ENCODE results near the gene MPC1. TPM values are rescaled to one million over a fixed set of nuclear protein-coding genes. Genes with fewer than 3 reads are reported as not detected.

Gene MPC1
- total RNA-seq, result 100 to 1,000 TPM; 273 to 352 TPM
- long read RNA-seq, transcript MPC1-201 (4 exons, 976 nt), result major isoform, 134 of 145 reads
- long read RNA-seq, partial matches to known transcripts, result 3 of 145 reads
- long read RNA-seq, other reads (novel, unspliced or antisense), result 6 of 145 reads

DNA sequence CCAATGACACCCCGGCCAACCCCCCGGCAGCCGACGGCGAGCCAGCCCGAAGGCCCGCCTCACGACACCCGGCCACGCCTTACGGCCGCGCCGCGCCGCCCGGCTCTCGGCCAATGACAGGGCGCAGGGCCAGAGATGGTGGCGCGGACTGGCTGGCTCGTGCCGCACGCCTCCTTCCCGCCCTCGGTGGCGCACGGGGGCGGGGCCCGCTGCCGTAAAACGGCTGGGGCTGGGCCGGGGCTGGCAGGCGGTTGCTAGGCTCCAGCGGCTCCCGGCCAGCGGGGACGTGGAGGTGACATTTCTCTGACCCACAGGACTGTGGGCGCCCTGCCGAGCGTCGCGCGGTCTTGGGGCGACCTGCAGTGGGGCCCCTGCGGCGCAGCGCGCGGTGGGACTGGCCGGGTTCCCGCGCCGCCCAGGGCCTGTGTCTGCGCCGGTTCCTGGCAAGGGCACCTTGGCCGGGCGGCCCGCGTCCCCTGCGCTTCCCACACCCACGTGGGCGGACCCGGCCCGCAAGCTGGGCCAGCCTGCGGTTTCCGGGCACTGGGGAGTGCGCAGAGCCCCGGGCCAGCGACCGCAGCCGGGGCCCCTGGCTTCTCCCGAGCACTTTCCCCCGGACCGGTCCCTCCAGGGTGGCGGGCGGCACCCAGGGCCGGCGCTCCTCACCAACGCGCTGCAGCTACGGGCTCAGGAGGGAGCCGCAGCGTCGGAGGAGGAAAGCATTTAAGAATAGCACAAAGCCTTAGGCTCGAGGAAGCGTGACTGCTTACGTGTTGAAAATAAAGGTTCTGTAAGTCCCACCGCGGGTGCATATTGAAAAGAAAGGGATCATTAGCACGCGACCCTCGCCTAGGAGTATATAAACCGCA is at the start of gene MPC1:
Gene MPC1 (minus strand): TSS at position 8 of the 869 bp plus-strand sequence. CDS start 64 bp downstream, outside the sequence.
- ATAC-seq (peak; percentile 97 to 99), DNase-seq (peak; percentile 96)
- intact Hi-C loops (cut with DNase I), result no loop called here

DNA sequence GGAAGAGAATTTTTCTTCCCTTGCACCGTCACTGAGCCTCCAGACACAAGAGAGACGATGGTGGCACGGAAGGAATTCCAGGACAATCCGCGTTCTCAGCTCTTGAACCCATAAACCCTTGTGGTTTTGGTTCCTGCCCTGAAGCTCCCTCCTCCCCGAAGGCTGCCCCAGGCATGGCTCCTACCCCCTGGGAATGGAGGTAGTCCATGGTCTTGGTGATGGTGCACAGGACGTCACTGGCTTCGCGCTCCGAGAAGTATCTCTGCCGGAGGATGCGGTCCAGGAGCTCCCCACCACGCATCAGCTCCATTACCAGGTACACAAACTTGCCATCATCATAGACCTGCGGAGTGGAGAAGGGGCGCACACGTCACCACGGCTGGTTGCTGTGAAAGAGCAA is 47.5 kb upstream of the MPC1 start:
- DNase-seq (no peak), ATAC-seq (no peak)
- intact Hi-C loops (cut with DNase I), result no loop called here

DNA sequence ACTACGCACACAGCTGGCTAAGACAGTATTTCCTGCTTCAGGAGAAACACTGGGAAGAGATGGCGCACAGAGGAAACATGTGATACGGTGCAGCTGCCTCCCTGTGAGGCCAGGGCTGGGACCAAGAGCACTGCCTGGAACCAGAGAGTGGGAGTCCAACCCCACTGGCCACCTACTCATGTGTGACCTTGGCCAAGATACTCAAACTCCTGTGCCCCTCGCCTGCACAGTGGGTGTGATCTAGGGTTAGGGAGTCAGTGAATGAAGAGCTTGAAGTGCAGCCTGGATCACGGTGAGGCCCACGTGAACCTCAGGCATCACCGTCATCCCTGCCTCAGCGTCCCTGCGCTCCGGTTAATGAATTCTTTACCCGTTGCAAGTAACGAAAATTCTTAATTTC is 41.7 kb upstream of the MPC1 start:
- no peak for DNase-seq
- ATAC-seq, result no peak
- intact Hi-C loops (cut with DNase I), result no loop called here

- no peak for ATAC-seq
- DNase-seq, result no peak
- intact Hi-C loops (cut with DNase I), result no loop called here
Observed at GRCh38 chr6:166423781-166424180, 41.0 kb upstream of the MPC1 start.

DNA sequence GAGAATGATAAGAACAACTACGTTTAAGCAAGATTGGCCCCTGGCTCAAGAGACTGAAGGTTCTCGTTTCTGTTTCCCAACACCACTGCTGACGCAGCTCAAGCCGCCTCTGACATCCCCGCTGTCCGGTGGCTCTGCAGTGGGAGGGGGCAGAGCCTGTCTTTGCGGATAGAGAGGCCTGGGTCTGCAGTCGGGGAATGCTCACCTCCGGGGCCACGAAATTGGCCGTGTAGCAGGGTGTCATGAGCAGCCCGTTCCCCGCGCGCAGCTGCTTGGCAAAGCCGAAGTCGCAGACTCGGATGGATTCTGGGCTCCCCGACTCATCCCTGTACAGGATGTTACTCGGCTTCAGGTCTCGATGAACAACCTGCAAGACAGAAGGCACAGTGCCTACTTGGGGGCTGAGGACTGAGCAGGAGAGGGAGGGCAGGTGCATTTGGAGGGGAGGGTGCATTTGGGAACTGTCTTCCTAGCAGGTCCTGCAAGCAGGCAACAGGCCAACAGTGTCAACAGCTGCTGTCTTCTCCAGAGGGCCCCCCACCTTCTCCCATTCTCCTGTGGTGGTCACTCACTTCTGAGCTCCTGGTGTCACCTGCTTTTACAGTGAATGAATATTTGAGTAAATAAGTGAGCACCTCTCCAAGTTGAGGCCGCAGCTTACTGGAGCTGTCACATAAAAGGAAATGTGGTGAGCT is 40.5 kb upstream of the MPC1 start:
- no peak for DNase-seq
- intact Hi-C loops (cut with DNase I), result no loop called here

DNA sequence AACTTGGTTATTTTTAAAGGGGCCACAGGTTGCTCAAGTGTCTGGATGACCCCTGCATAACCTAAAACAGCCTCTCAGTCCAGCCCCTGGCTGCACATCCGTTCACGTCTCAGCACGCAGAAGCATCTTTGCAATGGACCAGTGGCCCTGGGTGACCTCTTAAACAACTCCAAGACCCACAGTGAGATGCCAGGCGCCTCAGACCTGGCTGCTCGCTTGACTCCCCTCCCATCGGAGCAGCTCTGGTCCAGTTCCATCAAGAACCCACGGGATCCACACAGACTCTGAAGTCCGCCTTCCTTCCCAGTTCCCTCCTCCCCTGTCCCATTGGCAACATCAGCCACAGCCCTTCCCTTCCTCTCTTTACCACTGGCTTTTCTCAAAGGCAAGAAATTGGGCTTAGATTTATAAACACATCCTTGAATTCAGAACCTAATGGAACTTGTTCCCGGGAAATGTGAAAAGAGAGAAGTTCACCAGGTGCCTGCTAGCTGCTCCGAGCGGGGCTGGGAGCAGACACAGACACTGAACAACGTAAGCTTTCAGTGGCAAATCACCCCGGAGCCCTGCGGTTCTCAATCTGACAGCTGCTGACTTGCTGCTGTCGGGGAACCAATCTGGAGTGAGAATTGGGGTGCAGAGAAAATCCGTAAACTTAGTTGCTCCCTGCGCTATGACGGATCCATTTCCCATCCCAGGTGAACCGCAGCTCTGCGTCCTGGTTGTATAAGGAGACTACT is 39.6 kb upstream of the MPC1 start:
- intact Hi-C loops (cut with DNase I), result no loop called here
- DNase-seq, result no peak
- no peak for ATAC-seq

More for the DNA sequence above, 40.5 kb upstream of the MPC1 start:
- ATAC-seq, result no peak

GRCh38 chr6:166420351-166420750 is 37.6 kb upstream of the MPC1 start:
- ATAC-seq (peak; percentile 31 to 32), DNase-seq (no peak)
- intact Hi-C loops (cut with DNase I), result no loop called here

DNA sequence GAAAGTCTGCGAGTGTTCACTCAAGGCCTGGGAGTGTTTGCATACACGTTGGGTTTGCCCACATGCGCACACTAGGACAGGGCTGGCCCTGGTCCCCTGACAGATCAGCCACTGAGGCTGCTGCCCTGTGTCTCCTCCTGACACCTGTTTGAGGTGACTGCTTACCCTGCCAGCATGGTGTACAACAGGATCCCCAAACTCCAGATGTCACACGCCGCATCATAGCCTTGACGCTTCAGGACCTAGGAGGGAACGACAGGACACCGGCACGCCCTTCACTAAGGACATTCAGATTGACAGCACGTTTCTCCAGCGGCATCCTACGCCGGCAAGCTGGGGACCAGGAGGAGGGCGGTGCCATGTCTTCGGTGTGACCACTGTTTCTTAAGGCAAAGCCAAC is 37.0 kb upstream of the MPC1 start:
- no peak for ATAC-seq
- DNase-seq, result no peak
- intact Hi-C loops (cut with DNase I), result no loop called here

DNA sequence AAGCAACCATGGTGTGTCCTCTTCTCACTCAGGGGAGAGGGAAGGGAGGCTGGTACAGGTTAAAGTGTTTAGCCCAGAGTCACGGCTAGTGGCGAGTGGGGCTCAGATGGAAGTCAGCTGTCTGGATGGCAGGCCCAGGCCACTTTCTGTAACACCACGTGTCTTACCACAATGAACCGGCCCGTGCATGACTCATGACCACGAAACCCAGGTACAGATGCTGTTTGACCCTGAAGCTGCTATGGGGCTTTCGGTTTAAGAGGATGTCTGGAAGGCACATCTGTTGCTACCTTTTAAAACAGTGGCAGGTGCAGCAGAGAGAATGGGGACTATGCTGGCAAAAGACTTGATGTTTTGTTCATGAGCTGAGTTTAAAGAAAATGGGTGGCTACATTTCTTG is 36.5 kb upstream of the MPC1 start:
- DNase-seq, result no peak

DNA sequence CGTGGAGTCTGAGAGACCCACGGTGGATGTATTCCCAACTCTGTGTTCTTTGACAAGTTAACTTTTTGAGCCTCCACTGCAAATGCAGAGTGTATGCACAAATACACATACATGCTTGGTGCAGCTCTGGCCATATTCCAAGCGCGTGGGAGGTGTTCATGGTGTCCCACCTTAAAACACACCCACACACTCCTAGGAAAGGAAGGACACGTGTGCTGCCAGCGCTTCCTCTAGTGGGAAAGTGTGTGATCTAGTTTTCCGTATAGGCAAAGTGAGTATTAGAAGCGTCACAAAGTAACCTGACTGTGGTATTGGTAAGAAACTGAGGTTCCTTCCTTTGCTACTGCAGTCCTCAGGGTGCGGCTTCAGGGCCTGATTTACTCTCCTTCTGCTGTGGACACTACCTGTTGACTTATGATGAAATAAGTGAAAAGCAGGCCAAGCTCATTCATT is 36.0 kb upstream of the MPC1 start:
- ATAC-seq (no peak), DNase-seq (no peak)
- intact Hi-C loops (cut with DNase I), result no loop called here

More for the DNA sequence above, 36.5 kb upstream of the MPC1 start:
- peak in 1 of 2 donors; percentile 36 for ATAC-seq
- intact Hi-C loops (cut with DNase I), result no loop called here

GRCh38 chr6:166417285-166417691 is 34.5 kb upstream of the MPC1 start:
- peak in 1 of 2 donors; percentile 64 for ATAC-seq

DNA sequence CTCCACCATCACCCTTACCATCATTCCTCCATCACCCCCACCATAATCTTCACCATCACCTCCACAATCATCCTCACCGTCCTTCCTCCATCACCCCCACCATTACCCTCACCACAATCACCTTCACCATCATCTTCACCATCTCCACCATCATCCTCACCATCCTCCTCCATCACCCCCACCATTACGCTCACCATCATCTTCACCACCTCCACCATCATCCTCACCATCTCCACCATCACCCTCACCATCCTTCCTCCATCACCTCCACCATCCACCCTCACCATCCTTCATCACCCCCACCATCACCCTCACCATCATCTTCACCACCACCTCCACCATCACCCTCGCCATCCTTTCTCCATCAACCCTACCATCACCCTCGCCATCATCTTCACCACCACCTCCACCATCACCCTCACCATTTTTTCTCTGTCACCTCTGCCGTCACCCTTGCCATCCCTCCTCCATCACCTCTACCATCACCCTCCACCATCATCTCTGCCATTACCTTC is 33.1 kb upstream of the MPC1 start:
- DNase-seq (no peak), ATAC-seq (peak in 1 of 2 donors; percentile 26)
- intact Hi-C loops (cut with DNase I), result no loop called here

More at GRCh38 chr6:166417285-166417691, 34.5 kb upstream of the MPC1 start:
- intact Hi-C loops (cut with DNase I), result no loop called here
- no peak for DNase-seq

DNA sequence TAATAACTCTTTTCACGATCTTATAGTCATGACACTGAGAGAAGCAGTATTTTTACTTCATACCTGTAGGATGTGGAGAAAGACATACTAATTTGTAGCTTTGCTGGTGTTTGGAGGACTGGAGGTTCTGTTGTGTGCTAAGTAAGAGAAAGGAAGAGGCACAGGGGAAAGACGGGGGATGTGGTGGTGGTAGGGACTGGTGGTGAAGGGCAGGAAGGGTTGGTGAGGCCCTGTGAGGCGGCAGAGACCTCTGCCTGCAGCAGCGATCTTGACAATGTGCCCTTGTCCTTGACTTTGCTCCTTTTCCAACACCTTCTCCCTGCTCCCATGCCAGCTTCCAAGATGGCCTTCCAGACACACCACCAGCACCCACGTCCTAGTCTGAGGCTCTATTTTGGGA is 32.6 kb upstream of the MPC1 start:
- ATAC-seq (no peak), DNase-seq (no peak)
- intact Hi-C loops (cut with DNase I), result no loop called here

- DNase-seq, result no peak
- intact Hi-C loops (cut with DNase I), result no loop called here
Observed at GRCh38 chr6:166413491-166413951, 30.8 kb upstream of the MPC1 start.

DNA sequence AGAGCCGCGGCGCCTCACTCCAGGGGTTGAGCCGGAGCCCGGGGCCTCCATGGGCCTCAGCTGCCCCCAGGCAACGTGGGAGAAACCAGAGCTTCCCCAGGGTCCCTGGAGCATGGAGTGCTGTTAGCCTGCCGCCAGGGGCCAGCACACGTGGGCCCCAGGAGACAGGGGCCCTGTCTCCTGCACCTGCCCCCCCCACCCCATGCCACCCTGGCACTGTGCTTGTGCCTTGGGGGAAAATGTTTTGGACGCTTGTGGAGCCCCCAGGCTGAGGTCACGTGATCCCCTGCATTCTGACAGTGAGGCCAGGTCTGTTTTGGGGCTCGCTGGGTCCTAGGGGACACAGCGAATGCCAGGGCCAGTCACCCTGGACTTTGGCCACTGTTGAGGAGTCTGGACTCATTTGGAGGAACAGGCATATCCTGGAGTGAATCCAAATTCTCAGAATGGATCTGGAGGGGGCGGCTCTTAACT is 30.2 kb upstream of the MPC1 start:
- intact Hi-C loops (cut with DNase I), result no loop called here
- DNase-seq, result no peak
- no peak for ATAC-seq

More at GRCh38 chr6:166413491-166413951, 30.8 kb upstream of the MPC1 start:
- ATAC-seq, result no peak

DNA sequence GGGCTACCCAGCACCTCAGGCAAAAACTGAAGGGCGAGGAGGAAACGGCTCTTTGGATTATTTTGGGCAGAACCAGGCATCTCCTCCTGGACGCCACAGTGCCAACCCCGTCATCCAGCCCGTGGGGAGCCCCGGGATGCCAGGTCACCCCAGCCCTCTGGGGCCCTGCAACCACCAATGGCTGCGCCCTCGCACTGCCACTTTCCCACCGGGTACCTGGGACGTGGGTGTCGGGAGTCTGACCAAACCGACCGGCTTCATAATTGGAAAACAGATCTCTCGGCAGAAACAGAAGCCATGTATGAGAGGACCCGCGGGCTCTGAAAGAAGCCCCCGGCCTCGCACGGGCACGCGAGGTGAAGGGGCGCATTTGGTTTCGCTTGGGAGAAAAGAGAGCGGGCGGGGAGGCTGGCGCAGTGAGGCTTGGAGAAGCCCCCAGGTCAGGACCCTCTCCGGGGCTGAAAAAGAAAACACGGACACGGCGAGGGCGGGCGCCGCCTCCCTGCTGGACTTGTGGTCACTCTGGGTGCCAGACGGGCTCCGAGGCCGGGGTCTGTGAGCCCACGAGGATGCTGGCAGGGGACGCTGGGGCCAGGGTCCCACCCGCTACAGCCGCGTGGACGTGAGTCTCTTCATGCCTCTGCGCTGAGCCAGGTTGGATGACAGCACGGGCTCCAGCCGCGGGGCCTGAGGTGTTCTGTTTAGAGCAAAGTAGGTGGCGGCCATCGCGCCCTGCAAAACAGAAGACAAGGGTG is 29.6 kb upstream of the MPC1 start:
- DNase-seq, result no peak
- ATAC-seq, result no peak
- intact Hi-C loops (cut with DNase I), result no loop called here

DNA sequence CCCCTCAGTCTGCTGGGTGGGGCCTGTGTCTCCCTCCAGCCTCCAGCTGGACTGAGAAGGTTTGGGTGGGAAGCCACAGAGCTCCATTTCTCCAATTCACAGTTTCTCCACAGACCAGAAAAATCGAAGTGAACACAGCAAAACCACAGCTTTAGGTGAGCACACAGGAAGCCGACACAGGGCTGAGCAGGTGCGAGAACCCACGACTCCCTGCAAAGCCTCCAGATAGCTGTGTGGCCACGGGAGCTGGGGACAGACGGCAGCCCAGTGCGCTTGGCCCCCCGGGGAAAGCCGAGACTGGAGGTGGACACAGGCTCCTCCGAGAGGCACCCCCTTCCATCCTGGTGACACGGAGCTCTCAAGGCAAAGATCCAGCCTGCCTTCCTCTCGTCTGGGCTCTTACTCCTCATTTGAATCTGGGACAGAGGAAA is 29.0 kb upstream of the MPC1 start:
- no peak for ATAC-seq
- DNase-seq, result no peak
- intact Hi-C loops (cut with DNase I), result no loop called here

GRCh38 chr6:166411271-166411670 is 28.5 kb upstream of the MPC1 start:
- DNase-seq, result no peak
- intact Hi-C loops (cut with DNase I), result no loop called here
- no peak for ATAC-seq
